HL-60 (cell line): ENCODE data around the gene MMP25.

Source experiments
- DNase-seq, 2 experiments: peaks; one replicate each; pipeline ENCODE4 v3.0.0-alpha.2; 2010 to 2020; ENCODE audit warnings: low read depth in 1 of 2, low spot score in 1 of 2
- H3K27ac ChIP-seq: fragments of 250-450 bp; sonication (Bioruptor Pico); replicated peaks from 2 replicates; pipeline ENCODE4 v1.5.1; 2020; ENCODE audit warnings: mild to moderate bottlenecking, moderate library complexity
- H3K27me3 ChIP-seq: fragments of 250-450 bp; sonication (Bioruptor Pico); 2 replicates; pipeline ENCODE4 v1.5.1; 2021; ENCODE audit warnings: mild to moderate bottlenecking, moderate library complexity; ENCODE audit not compliant: insufficient read depth, poor library complexity, severe bottlenecking
- H3K4me3 ChIP-seq: replicated peaks from 2 replicates; pipeline ENCODE4 v1.5.1; 2011; ENCODE audit warnings: mild to moderate bottlenecking, control low read depth, low read length; ENCODE audit not compliant: insufficient read depth
- GABPA ChIP-seq: IDR thresholded peaks from 2 replicates; pipeline ENCODE4 v1.6.1; 2012; ENCODE audit warnings: low read depth
- POLR2AphosphoS5 ChIP-seq: IDR thresholded peaks from 2 replicates; pipeline ENCODE4 v1.6.1; 2012; ENCODE audit warnings: low read depth
- SPI1 ChIP-seq: IDR thresholded peaks from 2 replicates; pipeline ENCODE4 v1.6.1; 2012; ENCODE audit warnings: low read depth, mild to moderate bottlenecking, borderline replicate concordance
- TF ChIP-seq, protein P1 (sequence below): IDR thresholded peaks from 2 replicates; pipeline ENCODE4 v1.6.1; 2012; ENCODE audit warnings: low read depth; ENCODE audit not compliant: insufficient replicate concordance
- TF ChIP-seq, protein P2 (sequence below): IDR thresholded peaks from one replicate; pipeline ENCODE4 v1.5.1; 2011; ENCODE audit warnings: low read length, control low read depth, inconsistent platforms; ENCODE audit not compliant: insufficient read depth

MMP25 gene

DNA sequence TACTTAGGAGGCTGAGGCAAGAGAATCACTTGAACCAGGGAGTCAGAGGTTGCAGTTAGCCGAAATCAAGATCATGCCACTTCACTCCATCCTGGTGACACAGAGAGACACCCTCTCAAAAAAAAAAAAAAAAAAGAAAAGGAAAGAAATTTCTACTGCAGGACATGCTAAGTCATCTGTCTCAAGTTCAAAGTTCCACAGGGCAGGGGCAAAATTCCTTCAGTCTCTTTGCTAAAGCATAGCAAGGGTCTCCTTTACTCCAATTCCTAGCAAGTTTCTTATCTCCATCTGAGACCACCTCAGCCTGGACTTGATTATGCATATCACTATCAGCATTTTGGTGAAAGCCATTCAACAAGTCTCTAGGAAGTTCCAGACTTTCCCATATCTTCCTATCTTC lies 38.1 kb downstream of the MMP25 start:
- H3K27ac ChIP-seq = no peak overlapping the region
- H3K27me3 ChIP-seq = no peaks in the 10 kb centered on the region
- no peak for DNase-seq
- H3K4me3 ChIP-seq = no peak overlapping the region
- TF ChIP-seq POLR2AphosphoS5 (no peak), GABPA (no peak), SPI1 (no peak)
- TF ChIP-seq, protein P1, sequence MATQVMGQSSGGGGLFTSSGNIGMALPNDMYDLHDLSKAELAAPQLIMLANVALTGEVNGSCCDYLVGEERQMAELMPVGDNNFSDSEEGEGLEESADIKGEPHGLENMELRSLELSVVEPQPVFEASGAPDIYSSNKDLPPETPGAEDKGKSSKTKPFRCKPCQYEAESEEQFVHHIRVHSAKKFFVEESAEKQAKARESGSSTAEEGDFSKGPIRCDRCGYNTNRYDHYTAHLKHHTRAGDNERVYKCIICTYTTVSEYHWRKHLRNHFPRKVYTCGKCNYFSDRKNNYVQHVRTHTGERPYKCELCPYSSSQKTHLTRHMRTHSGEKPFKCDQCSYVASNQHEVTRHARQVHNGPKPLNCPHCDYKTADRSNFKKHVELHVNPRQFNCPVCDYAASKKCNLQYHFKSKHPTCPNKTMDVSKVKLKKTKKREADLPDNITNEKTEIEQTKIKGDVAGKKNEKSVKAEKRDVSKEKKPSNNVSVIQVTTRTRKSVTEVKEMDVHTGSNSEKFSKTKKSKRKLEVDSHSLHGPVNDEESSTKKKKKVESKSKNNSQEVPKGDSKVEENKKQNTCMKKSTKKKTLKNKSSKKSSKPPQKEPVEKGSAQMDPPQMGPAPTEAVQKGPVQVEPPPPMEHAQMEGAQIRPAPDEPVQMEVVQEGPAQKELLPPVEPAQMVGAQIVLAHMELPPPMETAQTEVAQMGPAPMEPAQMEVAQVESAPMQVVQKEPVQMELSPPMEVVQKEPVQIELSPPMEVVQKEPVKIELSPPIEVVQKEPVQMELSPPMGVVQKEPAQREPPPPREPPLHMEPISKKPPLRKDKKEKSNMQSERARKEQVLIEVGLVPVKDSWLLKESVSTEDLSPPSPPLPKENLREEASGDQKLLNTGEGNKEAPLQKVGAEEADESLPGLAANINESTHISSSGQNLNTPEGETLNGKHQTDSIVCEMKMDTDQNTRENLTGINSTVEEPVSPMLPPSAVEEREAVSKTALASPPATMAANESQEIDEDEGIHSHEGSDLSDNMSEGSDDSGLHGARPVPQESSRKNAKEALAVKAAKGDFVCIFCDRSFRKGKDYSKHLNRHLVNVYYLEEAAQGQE = no peak
- TF ChIP-seq, protein P2, sequence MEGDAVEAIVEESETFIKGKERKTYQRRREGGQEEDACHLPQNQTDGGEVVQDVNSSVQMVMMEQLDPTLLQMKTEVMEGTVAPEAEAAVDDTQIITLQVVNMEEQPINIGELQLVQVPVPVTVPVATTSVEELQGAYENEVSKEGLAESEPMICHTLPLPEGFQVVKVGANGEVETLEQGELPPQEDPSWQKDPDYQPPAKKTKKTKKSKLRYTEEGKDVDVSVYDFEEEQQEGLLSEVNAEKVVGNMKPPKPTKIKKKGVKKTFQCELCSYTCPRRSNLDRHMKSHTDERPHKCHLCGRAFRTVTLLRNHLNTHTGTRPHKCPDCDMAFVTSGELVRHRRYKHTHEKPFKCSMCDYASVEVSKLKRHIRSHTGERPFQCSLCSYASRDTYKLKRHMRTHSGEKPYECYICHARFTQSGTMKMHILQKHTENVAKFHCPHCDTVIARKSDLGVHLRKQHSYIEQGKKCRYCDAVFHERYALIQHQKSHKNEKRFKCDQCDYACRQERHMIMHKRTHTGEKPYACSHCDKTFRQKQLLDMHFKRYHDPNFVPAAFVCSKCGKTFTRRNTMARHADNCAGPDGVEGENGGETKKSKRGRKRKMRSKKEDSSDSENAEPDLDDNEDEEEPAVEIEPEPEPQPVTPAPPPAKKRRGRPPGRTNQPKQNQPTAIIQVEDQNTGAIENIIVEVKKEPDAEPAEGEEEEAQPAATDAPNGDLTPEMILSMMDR = no peak

DNA sequence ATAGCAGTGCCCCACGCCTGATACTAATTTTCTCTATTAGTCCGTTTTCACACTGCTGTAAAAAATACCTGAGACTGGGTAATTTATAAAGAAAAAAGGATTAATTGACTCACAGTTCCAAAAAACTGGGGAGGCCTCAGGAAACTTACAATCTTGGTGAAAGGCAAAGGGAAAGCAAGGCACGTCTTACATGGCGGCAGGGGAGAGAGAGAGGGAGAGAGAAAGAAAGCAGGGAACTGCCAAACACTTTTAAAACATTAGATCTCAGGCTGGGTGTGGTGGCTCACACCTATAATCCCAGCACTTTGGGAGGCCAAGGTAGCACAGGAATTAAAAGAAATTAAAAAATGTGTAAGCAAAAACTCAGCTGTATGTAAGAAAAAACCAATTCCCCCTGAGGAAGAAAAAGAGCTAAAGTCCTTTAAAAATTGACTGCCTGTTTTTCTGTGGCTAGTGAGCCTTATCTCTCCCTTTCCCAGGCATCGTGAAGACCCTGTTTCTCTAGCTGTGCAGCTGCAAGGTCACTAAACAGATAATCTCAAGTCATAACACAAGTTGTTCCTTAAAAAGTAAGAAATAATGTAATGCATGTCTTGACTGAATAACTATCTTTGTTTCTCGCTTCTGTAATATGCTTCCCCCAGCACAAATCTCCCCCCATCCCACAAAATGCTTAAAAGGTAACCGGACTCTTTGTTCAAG lies 38.8 kb downstream of the MMP25 start:
- H3K27me3 ChIP-seq = no peaks in the 10 kb centered on the region
- DNase-seq = no peak
- H3K4me3 ChIP-seq = no peak overlapping the region
- TF ChIP-seq, protein P1 = no peak
- TF ChIP-seq, protein P2 = no peak
- TF ChIP-seq SPI1 (no peak), GABPA (no peak), POLR2AphosphoS5 (no peak)
- no peak overlapping the region for H3K27ac ChIP-seq

DNA sequence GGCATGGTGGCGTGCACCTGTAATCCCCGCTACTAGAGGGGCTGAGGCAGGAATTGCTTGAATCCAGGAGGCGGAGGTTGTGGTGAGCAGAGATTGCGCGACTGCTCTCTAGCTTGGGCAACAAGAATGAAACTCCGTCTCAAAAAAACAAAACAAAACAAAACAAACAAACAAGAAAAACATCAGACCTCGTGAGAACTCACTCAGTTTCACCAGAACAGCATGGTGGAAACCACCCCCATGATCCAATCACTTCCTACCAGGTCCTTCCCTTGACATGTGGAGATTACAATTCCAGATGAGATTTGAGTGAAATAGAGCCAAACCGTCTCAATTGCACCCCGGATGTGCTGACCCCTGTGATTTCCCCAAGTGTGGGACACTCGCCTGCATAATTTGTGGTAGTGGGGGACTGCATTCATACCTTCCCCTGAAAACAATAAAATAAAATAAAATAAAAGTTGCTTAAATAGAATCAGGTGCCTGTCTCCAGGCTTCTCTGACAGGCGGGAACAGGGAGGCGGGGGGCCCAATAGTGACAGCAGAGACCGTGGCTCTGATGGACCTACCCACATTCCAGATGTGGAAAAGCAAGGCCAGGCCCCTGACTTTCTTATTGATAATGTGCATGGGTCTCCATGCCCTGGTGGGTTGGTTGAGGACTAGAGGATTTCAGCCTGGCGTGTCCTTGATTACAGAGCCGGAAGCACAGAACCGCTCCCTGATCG lies 39.7 kb downstream of the MMP25 start:
- Histone ChIP-seq H3K27ac (no peak overlapping the region; the same call in 1 of the 2 replicates), H3K27me3 (no peaks in the 10 kb centered on the region), H3K4me3 (no peak overlapping the region)
- no peak for DNase-seq
- TF ChIP-seq SPI1 = no peak
- no peak for TF ChIP-seq POLR2AphosphoS5
- TF ChIP-seq, protein P2 = no peak
- TF ChIP-seq GABPA = no peak
- TF ChIP-seq, protein P1 = no peak
